ENCODE data around the gene TAS2R41.
"Not testable (repeated sequence)": the region's sequence is repeated elsewhere in the genome, so short reads cannot be mapped to it uniquely, and the experiment has no call there.

TAS2R41 gene

DNA sequence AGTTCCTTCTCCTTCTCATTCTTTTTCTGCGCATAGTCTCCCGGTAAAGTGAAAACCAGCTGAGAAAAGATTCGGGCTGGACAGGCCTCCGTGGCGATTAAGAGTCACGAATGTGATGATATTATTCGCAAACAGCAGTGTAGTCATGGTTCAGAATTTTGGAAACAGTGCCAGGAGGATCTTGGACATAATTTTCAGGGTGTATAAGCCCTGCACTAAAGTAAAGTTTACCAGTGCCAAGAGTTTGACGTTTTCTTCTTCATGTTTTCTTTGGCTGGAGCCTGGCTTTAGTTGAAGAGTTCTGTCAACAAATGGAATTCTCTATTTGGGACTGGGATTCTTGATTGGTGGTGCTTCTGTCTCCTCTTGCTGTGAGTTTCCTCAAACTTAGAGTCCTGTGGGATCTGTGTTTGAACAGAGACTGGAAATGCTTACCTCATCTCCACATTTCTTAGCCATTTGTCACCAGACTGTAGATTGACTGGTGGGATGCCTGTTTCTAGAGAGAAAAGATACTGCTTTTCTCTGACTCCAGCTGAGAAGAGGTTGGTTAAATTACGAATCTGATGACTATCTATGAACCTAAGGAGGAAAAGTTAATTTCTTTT lies 44.7 kb downstream of the TAS2R41 start:
- not testable (repeated sequence) for DNase-seq
